OCI-LY1 (cell line): ENCODE results near the gene PDXDC1.
"Not testable (repeated sequence)": the region's sequence is repeated elsewhere in the genome, so short reads cannot be mapped to it uniquely, and the experiment has no call there.

ENCODE experiments used
- H2AFZ ChIP-seq: fragments of 200-600 bp; sonication (generic), shearing (Covaris generic); 2 replicates; pipeline ENCODE4 v1.6.0; 2014; ENCODE audit warnings: antibody characterized with exemption, mild to moderate bottlenecking, low read length
- H3F3A ChIP-seq: fragments of 200-600 bp; sonication (generic), shearing (Covaris generic); 2 replicates; pipeline ENCODE4 v1.6.0; 2014; ENCODE audit warnings: mild to moderate bottlenecking, antibody characterized with exemption, low read length, moderate library complexity; ENCODE audit not compliant: insufficient read depth
- H3K27ac ChIP-seq: fragments of 200-600 bp; sonication (generic); 2 replicates; pipeline ENCODE4 v1.5.1; 2014; ENCODE audit warnings: low read length, mixed run types, mild to moderate bottlenecking, low read depth; ENCODE audit not compliant: poor library complexity, severe bottlenecking
- H3K27me3 ChIP-seq: fragments of 200-600 bp; sonication (generic); 2 replicates; pipeline ENCODE4 v1.6.0; 2014; ENCODE audit warnings: antibody characterized with exemption, mild to moderate bottlenecking, low read length, moderate library complexity; ENCODE audit not compliant: insufficient read depth
- H3K36me3 ChIP-seq: fragments of 200-600 bp; sonication (generic); 2 replicates; pipeline ENCODE4 v1.6.1; 2014; ENCODE audit warnings: mild to moderate bottlenecking, antibody characterized with exemption, low read length, moderate library complexity, mixed read lengths; ENCODE audit not compliant: insufficient read depth
- H3K4me1 ChIP-seq: fragments of 200-600 bp; sonication (generic); 2 replicates; pipeline ENCODE4 v1.5.1; 2014; ENCODE audit warnings: mild to moderate bottlenecking, low read length, moderate library complexity; ENCODE audit not compliant: insufficient read depth, severe bottlenecking
- H3K4me2 ChIP-seq: fragments of 200-600 bp; sonication (generic), shearing (Covaris generic); 2 replicates; pipeline ENCODE4 v1.6.1; 2014; ENCODE audit warnings: low read length
- H3K4me3 ChIP-seq: fragments of 200-600 bp; sonication (generic); 2 replicates; pipeline ENCODE4 v1.5.1; 2014; ENCODE audit warnings: low read length, low read depth, mild to moderate bottlenecking, mixed read lengths; ENCODE audit not compliant: poor library complexity, severe bottlenecking
- H3K79me2 ChIP-seq: fragments of 200-600 bp; shearing (Covaris generic); 2 replicates; pipeline ENCODE4 v1.6.1; 2016; ENCODE audit warnings: mixed run types, low read length, mixed read lengths; ENCODE audit not compliant: insufficient read depth
- H3K9ac ChIP-seq: fragments of 200-600 bp; sonication (generic), shearing (Covaris generic); 2 replicates; pipeline ENCODE4 v1.6.1; 2014; ENCODE audit warnings: mild to moderate bottlenecking, low read length, mixed read lengths
- H3K9me2 ChIP-seq: fragments of 200-600 bp; sonication (generic), shearing (Covaris generic); 2 replicates; pipeline ENCODE4 v1.6.1; 2014; ENCODE audit warnings: low read depth, mild to moderate bottlenecking, low read length, mixed read lengths
- H3K9me3 ChIP-seq: fragments of 200-600 bp; shearing (Covaris generic); 2 replicates; pipeline ENCODE4 v1.6.1; 2014; ENCODE audit warnings: low read length, mixed read lengths
- H4K20me1 ChIP-seq: fragments of 200-600 bp; sonication (generic), shearing (Covaris generic); 2 replicates; pipeline ENCODE4 v1.6.0; 2016; ENCODE audit warnings: mild to moderate bottlenecking, low read length; ENCODE audit not compliant: insufficient read depth
- EZH2 ChIP-seq: fragments of 200-600 bp; sonication (generic), shearing (Covaris generic); IDR thresholded peaks from 2 replicates; pipeline ENCODE4 v1.8.0; 2017; ENCODE audit warnings: borderline replicate concordance, mixed run types, mild to moderate bottlenecking, antibody characterized with exemption, low read length, moderate library complexity, mixed read lengths
- TF ChIP-seq, protein P1 (sequence below): fragments of 200-600 bp; sonication (generic), shearing (Covaris generic); IDR thresholded peaks from 2 replicates; pipeline ENCODE4 v1.5.1; 2017; ENCODE audit warnings: mild to moderate bottlenecking, antibody characterized with exemption, low read length, moderate library complexity, mixed read lengths

PDXDC1 gene

DNA sequence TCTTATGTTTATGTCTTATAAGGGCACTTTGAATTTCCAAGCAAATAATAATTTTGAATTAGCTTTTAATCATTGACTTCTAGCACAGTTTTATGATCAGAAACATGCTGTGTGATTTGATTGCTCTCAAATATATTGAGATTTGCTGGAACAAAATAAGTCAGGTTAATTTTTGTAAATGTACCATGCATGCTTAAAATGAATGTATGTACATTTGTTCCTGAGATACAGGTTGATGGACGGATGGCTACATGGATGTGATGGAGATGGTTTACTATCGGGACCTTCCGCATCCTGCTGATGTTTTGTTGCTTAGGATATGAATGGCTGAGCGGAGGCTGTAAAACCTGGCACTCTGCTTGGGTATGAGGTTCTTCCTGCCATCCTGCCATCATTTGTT, 37.7 kb upstream of the PDXDC1 start, which contains the start of gene NPIPA1:
Gene NPIPA1, plus strand, starts transcription at position 301 of the 400 bp plus-strand sequence. Its CDS starts 0 bp downstream, at position 301.
- not testable (repeated sequence) for H3F3A ChIP-seq, H3K27me3 ChIP-seq, H3K27ac ChIP-seq, H4K20me1 ChIP-seq, H3K4me2 ChIP-seq, H3K9ac ChIP-seq, H3K79me2 ChIP-seq, H3K9me3 ChIP-seq, H3K36me3 ChIP-seq, H3K4me3 ChIP-seq, H3K4me1 ChIP-seq, H3K9me2 ChIP-seq, H2AFZ ChIP-seq

- H3K27me3 ChIP-seq, H3K27ac ChIP-seq, H3K79me2 ChIP-seq, H3F3A ChIP-seq, H3K9me3 ChIP-seq, H2AFZ ChIP-seq, H3K4me1 ChIP-seq, H4K20me1 ChIP-seq, H3K9me2 ChIP-seq, H3K9ac ChIP-seq, H3K36me3 ChIP-seq, H3K4me3 ChIP-seq, H3K4me2 ChIP-seq: not testable (repeated sequence)
Observed at GRCh38 chr16:14937994-14938393, 36.8 kb upstream of the PDXDC1 start.

DNA sequence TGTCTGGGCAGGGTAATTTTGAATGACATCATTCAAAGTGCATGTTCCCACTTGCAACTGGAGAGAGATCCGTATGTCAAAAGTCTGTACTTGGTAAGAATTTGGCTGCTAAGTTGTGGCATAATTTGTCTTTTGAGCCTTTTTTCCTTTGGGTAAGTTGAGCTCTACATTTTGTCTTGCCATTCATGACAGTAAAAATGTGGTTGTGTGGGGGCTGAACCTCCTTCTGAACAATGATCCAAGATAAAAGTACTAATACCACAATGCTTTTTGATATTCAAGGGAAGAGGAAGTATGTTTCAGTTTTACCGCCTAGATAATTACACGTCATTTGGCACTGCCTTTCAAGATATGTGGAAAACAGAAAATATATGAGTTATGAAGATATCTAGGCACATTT, 32.1 kb upstream of the PDXDC1 start:
- H3F3A ChIP-seq, H3K36me3 ChIP-seq, H3K4me3 ChIP-seq, H3K27me3 ChIP-seq, H4K20me1 ChIP-seq, H3K27ac ChIP-seq, H3K9ac ChIP-seq, H2AFZ ChIP-seq, H3K9me2 ChIP-seq, H3K4me2 ChIP-seq, H3K9me3 ChIP-seq, H3K4me1 ChIP-seq, H3K79me2 ChIP-seq: not testable (repeated sequence)

- H2AFZ ChIP-seq, result no peak overlapping the region
Observed at GRCh38 chr16:14955546-14956231, 19.1 kb upstream of the PDXDC1 start.

More at GRCh38 chr16:14955546-14956231, 19.1 kb upstream of the PDXDC1 start:
- Histone ChIP-seq H3K27ac (no peak overlapping the region), H3K27me3 (no peaks in the 10 kb centered on the region), H3K9me3 (no peaks in the 10 kb centered on the region), H3K9me2 (no peaks in the 10 kb centered on the region), H3K79me2 (no peaks in the 10 kb centered on the region), H3K4me3 (no peak overlapping the region), H3K36me3 (no peaks in the 10 kb centered on the region), H3F3A (no peaks in the 10 kb centered on the region), H3K9ac (no peak overlapping the region), H3K4me1 (no peaks in the 10 kb centered on the region), H3K4me2 (no peak overlapping the region), H4K20me1 (no peaks in the 10 kb centered on the region)
- TF ChIP-seq, protein P1, sequence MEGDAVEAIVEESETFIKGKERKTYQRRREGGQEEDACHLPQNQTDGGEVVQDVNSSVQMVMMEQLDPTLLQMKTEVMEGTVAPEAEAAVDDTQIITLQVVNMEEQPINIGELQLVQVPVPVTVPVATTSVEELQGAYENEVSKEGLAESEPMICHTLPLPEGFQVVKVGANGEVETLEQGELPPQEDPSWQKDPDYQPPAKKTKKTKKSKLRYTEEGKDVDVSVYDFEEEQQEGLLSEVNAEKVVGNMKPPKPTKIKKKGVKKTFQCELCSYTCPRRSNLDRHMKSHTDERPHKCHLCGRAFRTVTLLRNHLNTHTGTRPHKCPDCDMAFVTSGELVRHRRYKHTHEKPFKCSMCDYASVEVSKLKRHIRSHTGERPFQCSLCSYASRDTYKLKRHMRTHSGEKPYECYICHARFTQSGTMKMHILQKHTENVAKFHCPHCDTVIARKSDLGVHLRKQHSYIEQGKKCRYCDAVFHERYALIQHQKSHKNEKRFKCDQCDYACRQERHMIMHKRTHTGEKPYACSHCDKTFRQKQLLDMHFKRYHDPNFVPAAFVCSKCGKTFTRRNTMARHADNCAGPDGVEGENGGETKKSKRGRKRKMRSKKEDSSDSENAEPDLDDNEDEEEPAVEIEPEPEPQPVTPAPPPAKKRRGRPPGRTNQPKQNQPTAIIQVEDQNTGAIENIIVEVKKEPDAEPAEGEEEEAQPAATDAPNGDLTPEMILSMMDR, result no peak
- no peak for TF ChIP-seq EZH2
